ENCODE data around the gene TNNC1.

The TNNC1 gene

GRCh38 chr3:52441772-52442332 lies 12.0 kb downstream of the TNNC1 start:
- no peak for DNase-seq

GRCh38 chr3:52441091-52441771 lies 12.6 kb downstream of the TNNC1 start:
- no peak for DNase-seq

- DNase-seq: no peak
Observed at GRCh38 chr3:52440671-52441070, 13.2 kb downstream of the TNNC1 start.

- no peak for DNase-seq
Observed at GRCh38 chr3:52440249-52440551, 13.6 kb downstream of the TNNC1 start.

- DNase-seq: no peak
Observed at GRCh38 chr3:52439426-52440248, 14.2 kb downstream of the TNNC1 start.

GRCh38 chr3:52438579-52439425 lies 15.0 kb downstream of the TNNC1 start:
- no peak for DNase-seq

GRCh38 chr3:52438104-52438376 lies 15.8 kb downstream of the TNNC1 start:
- DNase-seq: no peak

- DNase-seq: no peak
Observed at GRCh38 chr3:52437326-52438103, 16.3 kb downstream of the TNNC1 start.

- DNase-seq: peak; percentile 79
Observed at GRCh38 chr3:52436500-52437149, 17.2 kb downstream of the TNNC1 start.

- DNase-seq: no peak
Observed at GRCh38 chr3:52435246-52436101, 18.4 kb downstream of the TNNC1 start.

GRCh38 chr3:52434491-52435115 lies 19.2 kb downstream of the TNNC1 start:
- no peak for DNase-seq

GRCh38 chr3:52433996-52434479 lies 19.8 kb downstream of the TNNC1 start:
- no peak for DNase-seq

GRCh38 chr3:52433328-52433995 lies 20.4 kb downstream of the TNNC1 start:
- DNase-seq: no peak

GRCh38 chr3:52432691-52433141 lies 21.1 kb downstream of the TNNC1 start:
- peak; percentile 42 for DNase-seq

- DNase-seq: no peak
Observed at GRCh38 chr3:52432225-52432624, 21.6 kb downstream of the TNNC1 start.

GRCh38 chr3:52431459-52432223 lies 22.2 kb downstream of the TNNC1 start:
- DNase-seq: no peak

- no peak for DNase-seq
Observed at GRCh38 chr3:52430416-52430810, 23.4 kb downstream of the TNNC1 start.

GRCh38 chr3:52429779-52430415 lies 23.9 kb downstream of the TNNC1 start:
- no peak for DNase-seq

GRCh38 chr3:52429031-52429430 lies 24.8 kb downstream of the TNNC1 start:
- no peak for DNase-seq

All from MV-4-11 (cell line).